HUES48 (cell line): ENCODE measurements around the gene LRRC42.
"Not testable (repeated sequence)": the region's sequence is repeated elsewhere in the genome, so short reads cannot be mapped to it uniquely, and the experiment has no call there.

ENCODE experiments used
- H3K27ac ChIP-seq: one replicate; pipeline ENCODE4 v1.7.0; 2013; ENCODE audit warnings: low read depth, low read length, inconsistent platforms
- H3K27me3 ChIP-seq: 2 replicates; pipeline ENCODE4 v1.6.1; 2013; ENCODE audit warnings: mild to moderate bottlenecking, low read length; ENCODE audit not compliant: control insufficient read depth, insufficient read depth
- H3K36me3 ChIP-seq: 2 replicates; pipeline ENCODE4 v1.6.1; 2013; ENCODE audit warnings: low read length; ENCODE audit not compliant: control insufficient read depth, insufficient read depth
- H3K4me1 ChIP-seq: 2 replicates; pipeline ENCODE4 v1.6.1; 2013; ENCODE audit warnings: mild to moderate bottlenecking, low read length; ENCODE audit not compliant: control insufficient read depth, insufficient read depth
- H3K4me3 ChIP-seq: 2 replicates; pipeline ENCODE4 v1.5.1; 2013; ENCODE audit warnings: mild to moderate bottlenecking, low read depth, low read length
- H3K9ac ChIP-seq: 2 replicates; pipeline ENCODE4 v1.6.1; 2013; ENCODE audit warnings: mild to moderate bottlenecking, low read depth, low read length, moderate library complexity
- H3K9me3 ChIP-seq: 2 replicates; pipeline ENCODE4 v1.6.1; 2013; ENCODE audit warnings: low read length; ENCODE audit not compliant: control insufficient read depth, insufficient read depth

Gene LRRC42

DNA sequence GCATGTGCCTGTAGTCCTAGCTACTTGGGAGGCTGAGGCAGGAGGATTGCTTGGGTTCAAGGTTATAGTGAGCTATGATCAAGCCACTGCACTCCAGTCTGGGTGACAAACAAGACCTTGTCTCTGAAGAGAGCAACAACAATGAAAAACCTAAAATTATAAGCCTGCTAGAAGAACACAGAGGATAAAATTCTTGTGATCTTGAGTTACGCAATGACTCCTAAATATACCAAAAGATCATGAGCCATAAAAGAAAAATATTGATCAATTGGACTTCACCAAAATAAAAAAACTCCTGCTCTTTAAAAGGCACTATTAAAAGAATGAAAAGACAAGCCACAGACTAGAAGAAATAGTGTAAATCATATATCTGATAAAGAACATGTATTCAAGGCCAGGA lies 49.5 kb downstream of the LRRC42 start:
- Histone ChIP-seq H3K27ac (no peak overlapping the region), H3K27me3 (no peaks in the 10 kb centered on the region), H3K4me3 (no peak overlapping the region), H3K36me3 (no peaks in the 10 kb centered on the region), H3K9ac (no peak overlapping the region), H3K4me1 (no peaks in the 10 kb centered on the region), H3K9me3 (no peaks in the 10 kb centered on the region)

DNA sequence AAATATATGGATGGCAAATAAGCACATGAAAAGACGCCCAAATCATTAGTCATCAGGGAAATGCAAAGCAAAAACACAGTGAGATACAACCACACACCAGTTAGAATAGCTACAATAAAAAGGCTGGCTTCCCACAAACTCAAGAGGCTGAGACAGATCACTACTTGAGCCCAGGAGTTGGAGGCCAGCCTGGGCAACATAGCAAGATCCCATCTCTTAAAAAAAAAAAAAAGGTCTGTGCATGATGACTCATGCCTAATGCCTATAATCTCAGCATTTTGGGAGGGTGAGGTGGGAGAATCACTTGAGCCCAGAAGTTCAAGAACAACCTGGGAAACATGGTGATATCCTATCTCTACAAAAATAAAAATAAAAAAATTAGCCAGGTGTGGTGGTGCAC lies 52.1 kb downstream of the LRRC42 start:
- Histone ChIP-seq H3K27me3 (no peaks in the 10 kb centered on the region), H3K4me1 (no peaks in the 10 kb centered on the region), H3K27ac (no peak overlapping the region), H3K9me3 (no peaks in the 10 kb centered on the region), H3K9ac (no peak overlapping the region), H3K36me3 (no peaks in the 10 kb centered on the region), H3K4me3 (no peak overlapping the region)

- Histone ChIP-seq H3K27me3 (no peaks in the 10 kb centered on the region), H3K36me3 (no peaks in the 10 kb centered on the region), H3K9ac (no peak overlapping the region), H3K4me1 (no peaks in the 10 kb centered on the region), H3K4me3 (no peak overlapping the region), H3K27ac (no peak overlapping the region), H3K9me3 (no peaks in the 10 kb centered on the region)
Observed at GRCh38 chr1:53999920-54000319, 53.8 kb downstream of the LRRC42 start.

DNA sequence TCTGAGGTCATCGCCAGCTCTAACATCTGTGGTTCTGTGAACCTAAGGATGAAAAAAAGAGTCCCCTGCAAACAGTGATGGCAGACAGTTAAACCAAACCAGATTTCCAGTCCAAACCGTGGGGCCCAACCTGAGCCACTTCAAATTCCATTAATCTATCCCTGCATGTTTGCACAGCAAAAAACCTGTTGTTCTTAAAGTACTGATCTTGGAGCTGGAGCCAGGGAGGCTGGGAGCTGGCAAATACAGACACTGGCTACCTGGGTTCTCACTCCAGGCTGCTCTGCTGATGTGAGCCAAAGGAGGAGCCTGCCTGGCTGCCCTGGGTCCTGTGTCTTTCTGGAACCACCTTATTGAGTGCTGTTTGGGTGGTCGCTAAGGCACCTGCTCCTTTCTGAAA lies 55.4 kb downstream of the LRRC42 start:
- H3K9me3 ChIP-seq = no peaks in the 10 kb centered on the region
- no peak overlapping the region for H3K27ac ChIP-seq
- H3K27me3 ChIP-seq = no peaks in the 10 kb centered on the region
- no peaks in the 10 kb centered on the region for H3K36me3 ChIP-seq
- no peak overlapping the region for H3K4me3 ChIP-seq
- H3K9ac ChIP-seq = no peak overlapping the region
- H3K4me1 ChIP-seq = no peaks in the 10 kb centered on the region

DNA sequence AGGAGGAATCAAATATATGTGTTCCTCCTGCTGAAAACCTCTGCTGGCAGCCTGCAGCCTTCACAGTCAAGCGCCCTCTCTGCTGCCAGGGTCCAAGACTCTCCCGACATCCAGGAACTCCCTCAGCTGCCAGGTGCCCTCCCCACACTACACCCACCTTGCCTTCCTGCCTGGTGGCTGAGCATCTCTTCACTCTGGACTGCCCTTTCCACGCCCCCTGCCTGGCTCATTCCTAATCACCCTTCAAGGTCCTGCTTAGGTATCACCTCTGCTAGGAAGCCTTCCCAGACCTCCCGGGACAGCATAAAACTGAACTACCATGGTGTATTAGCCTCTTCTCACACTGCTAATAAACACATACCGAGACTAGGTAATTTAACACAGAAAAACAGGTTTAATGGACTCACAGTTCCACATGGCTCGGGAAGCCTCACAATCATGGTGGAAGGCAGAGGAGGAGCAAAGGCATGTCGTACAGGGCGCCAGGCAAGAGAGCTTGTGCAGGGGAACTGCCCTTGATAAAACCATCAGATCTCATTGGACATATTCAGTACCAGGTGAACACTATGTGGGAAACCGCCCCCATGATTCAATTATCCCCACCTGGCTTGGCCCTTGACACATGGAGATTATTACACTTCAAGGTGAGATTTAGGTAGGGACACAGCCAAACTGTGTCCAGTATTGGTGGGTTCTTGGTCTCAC lies 56.5 kb downstream of the LRRC42 start:
- Histone ChIP-seq H3K36me3 (no peaks in the 10 kb centered on the region), H3K4me3 (no peak overlapping the region), H3K27me3 (no peaks in the 10 kb centered on the region), H3K27ac (no peak overlapping the region), H3K9me3 (no peaks in the 10 kb centered on the region), H3K9ac (no peak overlapping the region), H3K4me1 (no peaks in the 10 kb centered on the region)

GRCh38 chr1:54003249-54003646 lies 57.1 kb downstream of the LRRC42 start:
- Histone ChIP-seq H3K9me3 (no peaks in the 10 kb centered on the region), H3K27ac (no peak overlapping the region), H3K27me3 (no peaks in the 10 kb centered on the region), H3K4me1 (no peaks in the 10 kb centered on the region), H3K4me3 (no peak overlapping the region), H3K9ac (no peak overlapping the region), H3K36me3 (no peaks in the 10 kb centered on the region)

DNA sequence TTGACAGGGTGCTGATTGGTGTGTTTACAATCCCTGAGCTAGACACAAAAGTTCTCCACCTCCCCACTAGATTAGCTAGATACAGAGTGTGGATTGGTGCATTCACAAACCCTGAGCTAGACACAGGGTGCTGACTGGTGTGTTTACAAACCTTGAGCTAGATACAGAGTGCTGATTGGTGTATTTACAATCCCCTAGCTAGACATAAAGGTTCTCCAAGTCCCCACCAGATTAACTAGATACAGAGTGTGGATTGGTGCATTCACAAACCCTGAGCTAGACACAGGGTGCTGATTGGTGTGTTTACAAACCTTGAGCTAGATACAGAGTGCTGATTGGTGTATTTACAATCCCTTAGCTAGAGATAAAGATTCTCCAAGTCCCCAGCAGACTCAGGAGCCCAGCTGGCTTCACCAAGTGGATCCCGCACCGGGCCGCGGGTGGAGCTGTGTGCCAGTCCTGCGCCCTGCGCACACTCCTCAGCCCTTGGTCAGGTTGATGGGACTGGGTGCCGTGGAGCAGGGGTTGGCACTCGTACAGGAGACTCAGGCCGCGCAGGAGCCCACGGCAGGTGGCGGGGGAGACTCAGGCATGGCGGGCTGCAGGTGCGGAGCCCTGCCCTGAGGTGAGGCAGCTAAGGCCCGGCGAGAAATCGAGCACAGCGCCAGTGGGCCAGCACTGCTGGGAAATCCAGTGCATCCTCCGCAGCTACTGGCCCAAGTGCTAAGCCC lies 57.8 kb downstream of the LRRC42 start:
- H3K4me1 ChIP-seq, H3K27me3 ChIP-seq, H3K4me3 ChIP-seq, H3K27ac ChIP-seq, H3K9ac ChIP-seq, H3K36me3 ChIP-seq, H3K9me3 ChIP-seq: not testable (repeated sequence)

- Histone ChIP-seq H3K4me3 (no peak overlapping the region), H3K9ac (no peak overlapping the region), H3K36me3 (no peaks in the 10 kb centered on the region), H3K27ac (no peak overlapping the region), H3K4me1 (no peaks in the 10 kb centered on the region), H3K27me3 (no peaks in the 10 kb centered on the region), H3K9me3 (no peaks in the 10 kb centered on the region)
Observed at GRCh38 chr1:54004481-54005049, 58.4 kb downstream of the LRRC42 start.

DNA sequence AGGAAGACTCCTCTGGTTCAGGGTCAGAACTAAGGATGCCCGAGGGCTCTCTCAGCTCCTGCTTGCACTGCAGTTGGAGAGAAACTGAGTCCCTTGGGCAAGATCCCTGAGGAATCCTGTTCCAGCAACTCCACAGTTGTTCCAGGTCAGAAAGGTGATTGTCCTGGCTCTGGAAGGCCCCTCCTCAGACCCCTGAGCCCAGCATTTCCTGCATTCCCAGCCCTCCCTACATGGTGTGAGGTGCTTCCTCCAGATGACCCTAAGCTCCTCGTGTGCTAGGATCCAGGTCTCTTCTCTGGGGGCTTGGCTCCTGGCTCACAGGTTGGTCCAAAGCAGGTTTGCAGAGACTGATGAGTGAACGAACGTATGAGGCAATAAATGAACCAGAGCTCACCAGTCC lies 60.4 kb downstream of the LRRC42 start:
- H3K27ac ChIP-seq = no peak overlapping the region
- no peaks in the 10 kb centered on the region for H3K9me3 ChIP-seq
- H3K36me3 ChIP-seq = no peaks in the 10 kb centered on the region
- no peaks in the 10 kb centered on the region for H3K27me3 ChIP-seq
- H3K4me3 ChIP-seq = no peak overlapping the region
- H3K4me1 ChIP-seq = no peaks in the 10 kb centered on the region
- H3K9ac ChIP-seq = no peak overlapping the region

DNA sequence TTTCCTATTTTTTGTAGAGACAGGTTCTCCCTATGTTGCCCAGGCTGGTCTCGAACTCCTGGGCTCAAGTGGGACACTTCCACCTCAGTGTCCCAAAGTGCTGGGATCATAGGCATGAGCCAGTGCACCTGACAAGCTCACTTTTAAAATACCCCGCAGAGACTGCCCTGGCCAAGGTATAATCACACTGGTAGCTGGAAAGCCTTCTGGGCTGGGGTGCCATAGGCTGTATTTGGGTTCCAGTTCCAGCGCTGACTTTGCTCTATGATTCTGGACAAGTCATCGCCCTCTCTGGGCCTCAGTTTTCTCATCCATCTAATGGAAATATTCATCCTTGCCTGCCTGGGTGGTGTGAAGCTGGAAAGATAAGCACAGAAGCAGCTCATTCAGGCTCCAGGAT lies 61.5 kb downstream of the LRRC42 start:
- Histone ChIP-seq H3K9me3 (no peaks in the 10 kb centered on the region), H3K4me3 (no peak overlapping the region), H3K27ac (no peak overlapping the region), H3K36me3 (no peaks in the 10 kb centered on the region), H3K27me3 (no peaks in the 10 kb centered on the region), H3K4me1 (no peaks in the 10 kb centered on the region), H3K9ac (no peak overlapping the region)

GRCh38 chr1:54008876-54009275 lies 62.7 kb downstream of the LRRC42 start:
- Histone ChIP-seq H3K27me3 (no peaks in the 10 kb centered on the region), H3K4me3 (no peak overlapping the region), H3K36me3 (no peaks in the 10 kb centered on the region), H3K27ac (no peak overlapping the region), H3K9me3 (no peaks in the 10 kb centered on the region), H3K4me1 (no peaks in the 10 kb centered on the region), H3K9ac (no peak overlapping the region)
